ENCODE data around the gene CDIP1. TPM values are rescaled to one million over a fixed set of nuclear protein-coding genes. Genes with fewer than 3 reads are reported as not detected.

The CDIP1 gene
- total RNA-seq, 4 donors from 2014 or later, result 16.2 to 40.2 (median 24.0) TPM

DNA sequence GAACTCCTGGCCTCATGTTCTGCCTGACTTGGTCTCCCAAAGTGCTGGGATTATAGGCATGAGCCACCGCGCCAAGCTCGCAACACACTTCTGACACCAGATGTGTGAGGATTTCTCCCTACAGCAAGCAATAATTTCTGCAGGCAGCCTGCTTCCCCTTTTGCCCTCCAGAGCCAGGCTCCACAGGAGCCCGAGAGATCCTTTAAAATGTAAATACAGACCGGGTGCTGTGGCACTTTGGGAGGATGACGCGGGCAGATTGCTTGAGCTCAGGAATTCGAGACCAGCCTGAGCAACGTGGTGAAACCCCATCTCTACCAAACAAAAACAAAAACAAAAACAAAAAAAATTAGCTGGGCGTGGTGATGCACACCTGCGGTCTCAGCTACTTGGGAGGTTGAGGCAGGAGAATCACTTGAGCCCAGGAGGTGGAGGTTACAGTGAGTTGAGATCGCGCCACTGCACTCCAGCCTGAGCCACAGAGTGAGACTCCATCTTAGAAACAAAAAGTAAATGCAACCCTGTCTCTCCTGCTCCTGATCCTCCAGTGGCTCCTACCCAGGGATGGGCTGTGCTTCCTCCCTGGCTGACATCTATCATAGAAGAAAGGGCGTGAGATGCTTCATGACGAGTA lies 32.2 kb upstream of the CDIP1 start:
- no peaks in the 10 kb centered on the region for H3K27me3 ChIP-seq
- no peaks in the 10 kb centered on the region for H3K4me1 ChIP-seq
- H3K36me3 ChIP-seq, result no peaks in the 10 kb centered on the region
- no peak overlapping the region for H3K27ac ChIP-seq
- no peaks in the 10 kb centered on the region for H3K9me3 ChIP-seq
- no peak overlapping the region for H3K4me3 ChIP-seq
- 65 to 70% methylated on average over 15 of the region's 15 CpGs for WGBS, 2 donors
- TF ChIP-seq, protein P1, sequence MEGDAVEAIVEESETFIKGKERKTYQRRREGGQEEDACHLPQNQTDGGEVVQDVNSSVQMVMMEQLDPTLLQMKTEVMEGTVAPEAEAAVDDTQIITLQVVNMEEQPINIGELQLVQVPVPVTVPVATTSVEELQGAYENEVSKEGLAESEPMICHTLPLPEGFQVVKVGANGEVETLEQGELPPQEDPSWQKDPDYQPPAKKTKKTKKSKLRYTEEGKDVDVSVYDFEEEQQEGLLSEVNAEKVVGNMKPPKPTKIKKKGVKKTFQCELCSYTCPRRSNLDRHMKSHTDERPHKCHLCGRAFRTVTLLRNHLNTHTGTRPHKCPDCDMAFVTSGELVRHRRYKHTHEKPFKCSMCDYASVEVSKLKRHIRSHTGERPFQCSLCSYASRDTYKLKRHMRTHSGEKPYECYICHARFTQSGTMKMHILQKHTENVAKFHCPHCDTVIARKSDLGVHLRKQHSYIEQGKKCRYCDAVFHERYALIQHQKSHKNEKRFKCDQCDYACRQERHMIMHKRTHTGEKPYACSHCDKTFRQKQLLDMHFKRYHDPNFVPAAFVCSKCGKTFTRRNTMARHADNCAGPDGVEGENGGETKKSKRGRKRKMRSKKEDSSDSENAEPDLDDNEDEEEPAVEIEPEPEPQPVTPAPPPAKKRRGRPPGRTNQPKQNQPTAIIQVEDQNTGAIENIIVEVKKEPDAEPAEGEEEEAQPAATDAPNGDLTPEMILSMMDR (IDR thresholded peaks at IDR 0.05), result no peak
- TF ChIP-seq POLR2A (IDR thresholded peaks at IDR 0.05) (no peak), EP300 (IDR thresholded peaks at IDR 0.05) (no peak)
- no peak for DNase-seq (ENCODE audit: low spot score in 2 of 2)

DNA sequence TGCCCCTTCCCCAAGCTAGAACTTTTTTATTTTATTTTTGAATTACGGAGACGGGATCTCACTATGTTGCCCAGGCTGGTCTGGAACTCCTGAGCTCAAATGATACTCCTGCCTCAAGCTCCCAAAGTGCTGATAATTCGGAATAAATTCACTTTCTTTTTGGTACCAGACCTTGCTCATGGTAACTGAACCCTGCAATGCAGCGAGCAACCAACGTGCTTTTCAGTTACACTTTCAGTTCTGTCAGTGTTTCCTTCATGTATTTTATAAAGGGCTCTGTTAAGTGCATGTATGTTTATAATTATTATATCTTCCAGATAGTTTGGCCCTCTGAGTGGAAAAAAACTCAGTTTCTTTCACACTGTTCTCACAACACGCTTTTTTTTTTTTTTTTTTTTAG lies 31.5 kb upstream of the CDIP1 start:
- 79 to 80% methylated on average over 6 of the region's 6 CpGs for WGBS, 2 donors

DNA sequence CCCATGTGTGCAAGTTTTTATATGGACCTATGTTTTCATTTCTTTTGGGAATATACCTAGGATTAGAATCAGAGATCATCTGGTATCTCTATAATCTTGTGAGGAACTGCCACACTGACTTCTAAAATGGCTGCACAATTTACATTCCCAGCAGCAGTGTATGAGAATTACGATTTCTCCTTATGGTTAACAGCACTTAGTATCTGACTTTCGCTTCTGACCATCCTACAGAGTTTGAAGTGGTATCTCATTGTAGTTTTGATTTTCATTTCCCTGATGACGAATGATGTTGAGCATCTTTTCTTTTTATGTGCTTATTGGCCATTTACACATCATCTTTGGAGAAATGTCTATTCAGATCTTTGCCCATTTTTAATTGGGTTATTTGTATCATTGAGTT lies 27.6 kb upstream of the CDIP1 start:
- 83 to 88% methylated on average over 3 of the region's 3 CpGs for WGBS, 2 donors

More for the DNA sequence above, 31.5 kb upstream of the CDIP1 start:
- no peaks in the 10 kb centered on the region for H3K36me3 ChIP-seq
- H3K27ac ChIP-seq, result no peak overlapping the region
- TF ChIP-seq, protein P1 (IDR thresholded peaks at IDR 0.05), result no peak
- TF ChIP-seq EP300 (IDR thresholded peaks at IDR 0.05) (no peak), POLR2A (IDR thresholded peaks at IDR 0.05) (no peak)
- no peaks in the 10 kb centered on the region for H3K9me3 ChIP-seq
- no peaks in the 10 kb centered on the region for H3K4me1 ChIP-seq
- H3K27me3 ChIP-seq, result no peaks in the 10 kb centered on the region
- DNase-seq (ENCODE audit: low spot score in 2 of 2), result no peak
- H3K4me3 ChIP-seq, result no peak overlapping the region

DNA sequence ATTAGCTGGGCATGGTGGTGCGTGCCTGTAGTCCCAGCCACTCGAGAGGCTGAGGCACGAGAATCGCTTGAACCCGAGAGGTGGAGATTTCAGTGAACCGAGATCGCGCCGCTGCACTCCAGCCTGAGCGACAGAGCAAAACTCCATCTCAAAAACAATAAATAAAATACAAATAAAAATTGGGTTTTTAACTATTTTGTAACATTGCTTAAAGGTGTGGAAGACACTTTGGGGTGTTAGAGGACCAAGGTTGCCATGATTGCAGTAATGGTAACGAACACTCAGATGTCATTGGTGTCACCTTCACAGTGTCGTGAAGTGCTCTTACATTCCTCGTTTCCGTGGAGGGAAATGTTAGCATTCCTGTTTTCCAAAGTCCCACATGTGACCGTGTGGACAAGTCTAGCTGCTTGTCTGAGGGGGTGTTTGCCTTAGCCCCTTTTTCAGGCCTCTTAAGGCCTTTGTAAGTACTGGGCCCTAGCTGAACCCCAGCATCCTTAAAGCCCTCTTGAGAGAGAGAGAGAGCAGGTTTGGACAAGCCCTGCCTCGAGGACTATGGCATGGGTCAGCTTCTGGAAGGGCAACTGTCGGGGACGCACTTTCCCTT lies 26.2 kb upstream of the CDIP1 start:
- H3K27me3 ChIP-seq, result no peaks in the 10 kb centered on the region
- H3K4me3 ChIP-seq, result no peak overlapping the region
- H3K27ac ChIP-seq, result no peak overlapping the region
- H3K4me1 ChIP-seq, result peaks cover 0 to 3% (median 0%) of the 10 kb centered on the region in 4 donors
- no peak for TF ChIP-seq POLR2A (IDR thresholded peaks at IDR 0.05)
- TF ChIP-seq, protein P1 (IDR thresholded peaks at IDR 0.05), result no peak
- no peak for TF ChIP-seq EP300 (IDR thresholded peaks at IDR 0.05)
- 82 to 83% methylated on average over 18 of the region's 18 CpGs for WGBS, 2 donors
- H3K9me3 ChIP-seq, result no peaks in the 10 kb centered on the region
- no peaks in the 10 kb centered on the region for H3K36me3 ChIP-seq
- no peak for DNase-seq (ENCODE audit: low spot score in 2 of 2)

More for the DNA sequence above, 27.6 kb upstream of the CDIP1 start:
- Histone ChIP-seq H3K4me1 (peaks cover 0 to 3% (median 0%) of the 10 kb centered on the region in 4 donors), H3K36me3 (no peaks in the 10 kb centered on the region), H3K9me3 (no peaks in the 10 kb centered on the region), H3K27ac (no peak overlapping the region), H3K27me3 (no peaks in the 10 kb centered on the region), H3K4me3 (no peak overlapping the region)
- TF ChIP-seq POLR2A (IDR thresholded peaks at IDR 0.05) (no peak), EP300 (IDR thresholded peaks at IDR 0.05) (no peak)
- TF ChIP-seq, protein P1 (IDR thresholded peaks at IDR 0.05), result no peak
- DNase-seq (ENCODE audit: low spot score in 2 of 2), result no peak

DNA sequence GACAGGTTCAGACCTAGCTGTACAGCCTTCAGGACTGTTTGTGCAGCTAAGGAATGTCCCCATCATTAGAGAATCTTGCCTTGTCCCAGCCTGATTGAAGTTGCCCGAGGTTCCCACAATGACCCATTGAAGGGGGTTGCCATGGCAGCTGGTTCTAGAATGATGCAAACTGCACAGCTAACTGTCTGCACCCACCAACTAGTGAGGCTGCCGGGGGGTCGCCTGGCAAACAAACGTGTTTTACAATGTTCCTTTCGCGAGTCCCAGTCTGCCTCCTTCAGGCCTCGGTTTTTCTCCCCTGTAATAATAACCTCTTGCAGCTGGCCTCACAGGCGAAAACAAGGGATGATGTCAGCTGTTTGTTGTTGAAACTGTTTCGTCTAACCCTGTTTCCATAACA lies 23.0 kb upstream of the CDIP1 start:
- Histone ChIP-seq H3K9me3 (no peaks in the 10 kb centered on the region), H3K4me3 (no peak overlapping the region), H3K27ac (peak overlapping the region in 1 of 4 donors; percentile 40), H3K27me3 (no peaks in the 10 kb centered on the region), H3K4me1 (peaks cover 0 to 3% (median 0%) of the 10 kb centered on the region in 4 donors), H3K36me3 (no peaks in the 10 kb centered on the region)
- DNase-seq (ENCODE audit: low spot score in 2 of 2), result no peak
- 28 to 35% methylated on average over 9 of the region's 9 CpGs for WGBS, 2 donors
- TF ChIP-seq POLR2A (IDR thresholded peaks at IDR 0.05) (no peak), EP300 (IDR thresholded peaks at IDR 0.05) (no peak)
- TF ChIP-seq, protein P1 (IDR thresholded peaks at IDR 0.05), result no peak
